SH-SY5Y (cell line): Measurements from ENCODE around the gene PDZD2.

Source experiments
- GATA2 ChIP-seq: IDR thresholded peaks from 2 replicates; pipeline ENCODE4 v1.6.1; 2011; ENCODE audit warnings: mild to moderate bottlenecking, low read depth, low read length
- GATA3 ChIP-seq: IDR thresholded peaks from 2 replicates; pipeline ENCODE4 v1.6.1; 2011; ENCODE audit warnings: low read depth, mild to moderate bottlenecking, low read length, moderate library complexity

DNA sequence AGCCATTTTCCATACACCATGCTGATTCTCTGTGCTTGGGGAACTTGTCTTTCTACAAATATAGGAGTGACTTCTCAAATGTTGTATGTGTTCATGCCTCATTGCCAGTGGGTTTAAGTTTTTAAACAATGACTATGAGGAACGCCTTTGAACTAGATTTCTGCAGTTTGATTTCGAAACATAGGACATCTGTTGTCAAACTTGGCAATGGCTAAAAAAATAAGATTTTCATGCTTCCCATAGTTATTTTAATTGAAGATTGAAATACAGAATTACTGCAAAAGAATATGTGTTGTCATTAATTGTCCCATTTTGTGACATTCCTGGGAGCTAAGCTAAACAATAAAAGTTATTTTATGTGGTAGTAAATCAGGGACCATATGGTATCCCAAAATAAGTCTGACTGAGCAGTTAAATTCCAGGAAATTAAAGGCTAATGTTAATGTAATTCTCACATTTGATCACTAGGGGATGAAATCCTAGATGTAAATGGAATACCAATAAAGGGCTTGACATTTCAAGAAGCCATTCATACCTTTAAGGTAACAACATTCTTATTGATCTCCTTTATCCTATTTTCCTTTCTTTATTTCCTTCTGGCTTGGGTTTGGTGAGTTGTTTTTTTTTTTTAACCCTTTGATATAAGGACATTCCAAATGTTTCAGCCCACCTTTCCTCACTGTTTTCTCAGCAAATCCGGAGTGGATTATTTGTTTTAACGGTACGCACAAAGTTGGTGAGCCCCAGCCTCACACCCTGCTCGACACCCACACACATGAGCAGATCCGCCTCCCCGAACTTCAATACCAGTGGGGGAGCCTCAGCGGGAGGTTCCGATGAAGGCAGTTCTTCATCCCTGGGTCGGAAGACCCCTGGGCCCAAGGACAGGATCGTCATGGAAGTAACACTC, 418.5 kb downstream of the PDZD2 start:
- TF ChIP-seq GATA2 (no peak), GATA3 (no peak)
